HFF-Myc (cell line): Measurements from ENCODE around the gene SCLY.

Experiments used
- DNase-seq: peaks from one replicate; pipeline ENCODE4 v3.0.0-alpha.2; 2011; ENCODE audit warnings: low read depth; ENCODE audit errors: extremely low read depth
- H3K4me3 ChIP-seq: replicated peaks from 2 replicates; pipeline ENCODE4 v1.5.1; 2011; ENCODE audit warnings: low read depth, mild to moderate bottlenecking, control low read depth, low read length
- CTCF ChIP-seq: IDR thresholded peaks from 2 replicates; pipeline ENCODE4 v1.5.1; 2012; ENCODE audit warnings: mild to moderate bottlenecking, low read depth, low read length, control low read depth; ENCODE audit errors: missing control alignments

Gene SCLY

GRCh38 chr2:238082151-238082550 is 21.4 kb downstream of the SCLY start:
- DNase-seq: no peak
- no peak overlapping the region for H3K4me3 ChIP-seq
- no peak for TF ChIP-seq CTCF

- no peak for DNase-seq
- no peak for TF ChIP-seq CTCF
- H3K4me3 ChIP-seq: no peak overlapping the region
Observed at GRCh38 chr2:238082827-238083226, 22.0 kb downstream of the SCLY start.

GRCh38 chr2:238083919-238084318 is 23.1 kb downstream of the SCLY start:
- no peak overlapping the region for H3K4me3 ChIP-seq
- DNase-seq: no peak
- no peak for TF ChIP-seq CTCF

GRCh38 chr2:238084761-238085160 is 24.0 kb downstream of the SCLY start:
- H3K4me3 ChIP-seq: no peak overlapping the region
- no peak for DNase-seq
- no peak for TF ChIP-seq CTCF

- no peak for TF ChIP-seq CTCF
- no peak overlapping the region for H3K4me3 ChIP-seq
- no peak for DNase-seq
Observed at GRCh38 chr2:238085899-238086298, 25.1 kb downstream of the SCLY start.

- no peak overlapping the region for H3K4me3 ChIP-seq
- DNase-seq: no peak
- no peak for TF ChIP-seq CTCF
Observed at GRCh38 chr2:238087211-238087610, 26.4 kb downstream of the SCLY start.

- no peak overlapping the region for H3K4me3 ChIP-seq
- TF ChIP-seq CTCF: no peak
- no peak for DNase-seq
Observed at GRCh38 chr2:238090887-238091286, 30.1 kb downstream of the SCLY start.
